ENCODE measurements around the gene AGAP1.

DNA sequence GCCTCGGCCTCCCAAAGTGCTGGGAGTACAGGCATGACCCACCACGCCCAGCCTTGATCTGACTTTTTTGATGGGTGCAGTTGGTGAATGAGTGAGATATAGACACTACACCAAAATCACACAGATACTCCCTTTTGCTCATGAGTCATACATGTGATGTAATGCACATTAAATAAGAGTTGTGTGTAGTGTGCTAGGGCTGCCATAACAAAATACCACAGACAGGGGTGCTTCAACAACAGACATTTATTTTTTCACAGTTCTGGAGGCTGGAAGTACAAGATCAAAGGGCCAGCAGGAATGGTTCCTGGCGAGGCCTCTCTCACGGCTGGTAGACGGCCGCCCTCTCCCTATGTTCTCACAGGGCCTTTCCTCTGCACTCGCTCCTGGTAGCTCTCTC, 627.7 kb downstream of the AGAP1 start:
- TF ChIP-seq, protein P1, sequence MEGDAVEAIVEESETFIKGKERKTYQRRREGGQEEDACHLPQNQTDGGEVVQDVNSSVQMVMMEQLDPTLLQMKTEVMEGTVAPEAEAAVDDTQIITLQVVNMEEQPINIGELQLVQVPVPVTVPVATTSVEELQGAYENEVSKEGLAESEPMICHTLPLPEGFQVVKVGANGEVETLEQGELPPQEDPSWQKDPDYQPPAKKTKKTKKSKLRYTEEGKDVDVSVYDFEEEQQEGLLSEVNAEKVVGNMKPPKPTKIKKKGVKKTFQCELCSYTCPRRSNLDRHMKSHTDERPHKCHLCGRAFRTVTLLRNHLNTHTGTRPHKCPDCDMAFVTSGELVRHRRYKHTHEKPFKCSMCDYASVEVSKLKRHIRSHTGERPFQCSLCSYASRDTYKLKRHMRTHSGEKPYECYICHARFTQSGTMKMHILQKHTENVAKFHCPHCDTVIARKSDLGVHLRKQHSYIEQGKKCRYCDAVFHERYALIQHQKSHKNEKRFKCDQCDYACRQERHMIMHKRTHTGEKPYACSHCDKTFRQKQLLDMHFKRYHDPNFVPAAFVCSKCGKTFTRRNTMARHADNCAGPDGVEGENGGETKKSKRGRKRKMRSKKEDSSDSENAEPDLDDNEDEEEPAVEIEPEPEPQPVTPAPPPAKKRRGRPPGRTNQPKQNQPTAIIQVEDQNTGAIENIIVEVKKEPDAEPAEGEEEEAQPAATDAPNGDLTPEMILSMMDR (IDR thresholded peaks at IDR 0.05): no peak
- TF ChIP-seq POLR2A (IDR thresholded peaks at IDR 0.05): no peak
- no peak for TF ChIP-seq POLR2AphosphoS5 (IDR thresholded peaks at IDR 0.05)
